ACHN (cell line): ENCODE results near the gene BCAS3.

Experiments
- DNase-seq: peaks from one replicate; pipeline ENCODE4 v3.0.0-alpha.2; 2015
- in situ Hi-C: cut with HindIII; loops from 2 replicates; pipeline ENCODE4 v1.10.0; 2017; ENCODE audit warnings: low sequenced_read_pairs, low pct_ligation_motif_present, low pct_unique_long_range_greater_than_20kb

The BCAS3 gene

DNA sequence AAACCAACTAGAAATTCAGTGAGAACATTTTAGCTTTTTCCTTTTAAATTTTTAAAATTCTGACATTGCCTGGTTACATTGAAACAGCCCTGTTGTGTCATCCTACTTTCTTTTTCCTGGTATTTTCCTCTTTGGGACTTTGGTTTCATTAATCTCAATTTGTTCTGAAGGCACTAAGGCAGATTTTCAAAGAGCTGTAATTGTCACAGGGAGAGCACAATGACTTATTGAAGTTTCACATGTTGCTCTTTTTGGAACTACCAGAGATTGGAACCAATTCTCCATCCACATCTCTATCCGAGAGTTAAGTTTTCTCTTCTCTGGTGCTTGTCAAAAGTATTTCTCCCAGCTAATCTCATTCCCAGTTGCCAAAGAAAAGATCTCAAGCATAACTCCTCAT is 577.3 kb downstream of the BCAS3 start:
- in situ Hi-C loops = no loop called here
- DNase-seq = no peak

DNA sequence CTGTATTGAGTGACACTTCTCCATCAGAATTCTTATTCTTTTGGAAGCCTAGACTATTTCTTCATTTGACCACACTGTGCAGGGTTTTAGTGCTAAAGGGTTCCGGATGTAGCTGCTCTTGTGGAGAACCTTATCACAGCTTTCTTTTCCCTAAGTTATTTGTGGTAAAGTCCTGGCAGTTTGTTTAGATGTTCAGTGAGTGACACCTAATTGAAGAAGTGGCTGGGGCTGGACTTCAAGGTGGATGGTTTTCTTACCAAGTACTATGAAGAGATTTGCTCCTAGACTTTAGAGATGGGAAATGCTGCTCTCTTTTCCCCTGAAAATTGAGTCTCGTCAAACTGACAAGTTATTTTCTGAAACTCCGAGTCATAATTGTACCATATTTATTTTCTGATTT is 578.0 kb downstream of the BCAS3 start:
- DNase-seq = no peak
- in situ Hi-C loops = no loop called here

- in situ Hi-C loops = no loop called here
- DNase-seq = no peak
Observed at GRCh38 chr17:61259360-61259759, 581.7 kb downstream of the BCAS3 start.

DNA sequence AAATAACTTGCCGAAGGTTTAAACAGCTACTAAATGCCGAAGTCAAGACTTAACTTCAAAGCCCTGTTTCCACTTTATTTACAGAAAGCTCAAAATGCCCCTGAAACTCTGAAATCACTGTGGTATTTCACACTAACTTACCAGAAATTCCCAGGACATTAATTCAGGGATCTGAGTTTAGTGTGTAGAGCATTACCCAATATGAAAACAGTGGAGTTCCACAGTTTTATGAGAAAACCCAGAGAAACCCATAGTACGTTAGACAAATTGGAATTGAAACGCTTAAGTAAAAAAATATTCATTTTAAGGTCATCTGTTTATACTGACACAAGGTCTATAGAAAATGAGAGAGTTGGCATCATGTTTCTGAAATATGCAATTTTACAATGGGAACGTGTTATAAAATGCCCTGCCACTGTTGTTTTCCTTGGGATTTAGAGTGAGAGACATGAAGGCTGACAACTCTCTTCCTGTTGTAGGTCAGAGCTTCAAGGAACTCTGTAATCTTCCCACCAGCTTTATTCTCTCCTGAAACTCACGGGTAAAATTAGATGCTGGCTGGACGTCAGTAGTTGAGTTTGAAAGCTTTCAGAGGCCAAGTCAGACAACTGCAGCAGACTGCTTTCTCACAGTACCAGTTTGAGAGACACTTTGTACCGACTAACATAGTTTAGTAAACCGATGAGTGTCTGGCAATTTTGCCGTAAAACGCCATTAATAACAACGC is 582.6 kb downstream of the BCAS3 start:
- in situ Hi-C loops = no loop called here

DNA sequence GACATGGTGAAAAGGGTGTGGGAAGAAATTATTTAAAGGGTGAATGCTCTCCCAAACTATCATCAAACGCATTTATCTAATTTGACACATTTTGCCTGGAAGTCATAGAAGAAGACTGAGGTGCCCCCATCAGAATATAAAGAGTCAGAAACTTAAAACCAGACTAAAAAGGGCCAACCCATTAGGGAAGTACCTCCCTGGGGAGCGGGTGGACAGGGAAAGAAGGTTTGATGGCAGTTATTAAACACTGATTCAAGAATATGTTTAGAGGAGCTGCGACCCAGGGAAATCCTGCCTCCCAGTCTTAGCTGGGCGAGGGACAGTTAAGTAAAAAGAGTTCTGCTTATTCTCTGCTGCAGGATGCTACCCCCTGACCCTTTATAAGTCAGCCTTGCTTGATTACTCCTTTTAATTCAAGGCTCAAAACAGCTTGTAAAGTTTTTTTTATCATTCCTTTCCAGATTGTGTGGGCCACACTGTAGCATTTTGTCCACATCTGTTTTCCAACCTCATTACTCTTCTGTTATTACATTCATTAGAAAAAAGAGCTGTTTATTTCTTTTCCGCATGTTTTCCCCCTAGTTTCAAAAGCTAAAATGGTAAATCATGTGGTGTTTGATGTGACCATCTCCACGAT is 583.5 kb downstream of the BCAS3 start:
- in situ Hi-C loops = no loop called here
- DNase-seq = no peak

More for the DNA sequence above, 582.6 kb downstream of the BCAS3 start:
- no peak for DNase-seq

DNA sequence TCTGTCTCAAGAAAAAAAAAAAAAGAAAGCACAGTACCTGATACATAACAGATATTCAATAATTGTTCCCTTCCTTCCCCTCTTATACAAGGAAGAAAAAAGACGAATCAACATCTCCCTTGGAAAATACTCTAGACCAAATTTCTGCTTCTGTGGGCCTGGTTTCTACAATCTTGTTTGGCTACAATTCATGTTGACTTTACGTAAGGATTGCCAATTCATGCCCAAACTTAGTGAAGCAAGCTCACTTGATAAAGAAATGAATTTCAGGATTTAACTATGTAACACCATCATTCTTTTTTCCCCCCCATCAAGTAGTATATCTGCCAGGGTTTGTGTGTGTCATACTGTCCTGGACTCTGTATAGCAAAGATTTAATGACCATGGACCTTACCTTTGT is 587.7 kb downstream of the BCAS3 start:
- in situ Hi-C loops = no loop called here
- DNase-seq = no peak

- DNase-seq = no peak
- in situ Hi-C loops = no loop called here
Observed at GRCh38 chr17:61267847-61268246, 590.2 kb downstream of the BCAS3 start.

DNA sequence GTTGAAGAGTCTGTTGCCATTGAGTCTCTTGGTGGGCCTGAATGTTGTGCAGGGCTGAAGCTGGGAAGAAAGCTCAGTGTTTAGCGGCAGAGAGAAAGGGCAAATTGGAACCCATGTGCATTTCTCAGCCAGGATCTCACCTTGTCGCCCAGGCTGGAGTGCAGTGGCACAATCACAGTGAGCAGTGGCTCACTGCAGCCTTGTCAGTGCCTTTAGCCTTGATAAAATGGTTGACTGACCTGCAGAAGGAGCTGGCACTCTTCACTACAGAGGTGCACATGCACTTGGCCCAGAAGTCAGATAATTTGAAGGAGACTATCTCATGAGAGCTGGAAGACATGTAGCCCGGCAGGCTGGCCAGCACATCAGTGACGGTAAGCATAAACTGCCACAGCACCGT is 597.7 kb downstream of the BCAS3 start:
- no peak for DNase-seq
- in situ Hi-C loops = no loop called here

- in situ Hi-C loops = no loop called here
- no peak for DNase-seq
Observed at GRCh38 chr17:61276806-61277205, 599.2 kb downstream of the BCAS3 start.

DNA sequence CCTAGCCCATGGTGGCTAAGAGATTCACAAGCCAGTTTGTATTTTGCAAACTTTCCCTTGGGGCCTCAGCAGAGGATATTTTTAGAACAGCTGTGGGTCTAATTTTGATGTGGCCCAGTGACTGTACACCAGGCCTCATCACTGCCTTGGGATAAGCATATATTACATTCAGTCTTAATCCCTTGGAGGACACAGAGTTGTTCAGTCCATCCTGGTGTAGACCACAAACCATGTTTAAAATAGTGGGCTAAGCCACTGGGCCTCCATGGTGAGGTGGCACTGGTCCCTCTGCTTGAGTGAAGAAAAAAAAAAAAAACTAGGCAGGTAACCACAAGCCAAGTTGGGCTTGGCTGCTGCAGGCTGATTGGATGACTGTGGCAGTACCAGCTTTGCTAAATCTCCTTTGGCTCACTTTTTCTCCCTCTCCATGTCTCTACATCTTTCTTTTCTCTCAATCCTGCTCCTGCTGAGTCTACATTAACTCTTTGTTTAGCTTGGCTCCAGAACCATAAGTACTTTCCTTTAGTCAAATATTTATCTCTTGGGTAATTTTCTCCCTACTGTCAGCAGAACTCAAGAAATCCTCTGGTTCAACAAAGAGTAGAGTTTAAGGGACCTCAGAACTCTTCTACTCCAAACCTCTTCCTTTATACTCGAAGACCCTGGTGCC is 602.0 kb downstream of the BCAS3 start:
- in situ Hi-C loops = no loop called here
- DNase-seq = no peak

- in situ Hi-C loops = no loop called here
- DNase-seq = no peak
Observed at GRCh38 chr17:61280338-61280737, 602.7 kb downstream of the BCAS3 start.

DNA sequence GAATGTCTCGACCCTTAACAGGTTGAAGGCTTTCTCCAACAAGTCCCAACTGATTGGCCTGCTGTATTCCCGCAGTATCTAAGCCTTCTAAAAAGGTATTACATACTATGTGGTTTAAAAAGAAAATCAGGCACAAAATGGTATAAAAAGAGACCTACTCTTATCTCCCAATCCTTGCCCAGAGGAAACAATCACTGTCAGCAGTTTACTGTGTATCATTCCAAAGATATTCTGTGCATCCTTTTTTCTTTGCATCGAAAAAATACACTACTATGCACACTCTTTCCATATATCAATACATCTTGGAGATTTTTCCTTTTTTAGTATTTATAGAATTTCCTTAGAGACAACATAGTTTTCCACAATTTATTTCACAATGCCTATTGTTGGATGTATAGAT is 603.2 kb downstream of the BCAS3 start:
- in situ Hi-C loops = no loop called here
- DNase-seq = no peak

GRCh38 chr17:61282377-61282776 is 604.7 kb downstream of the BCAS3 start:
- no peak for DNase-seq
- in situ Hi-C loops = no loop called here

GRCh38 chr17:61283043-61283442 is 605.4 kb downstream of the BCAS3 start:
- in situ Hi-C loops = no loop called here
- no peak for DNase-seq

DNA sequence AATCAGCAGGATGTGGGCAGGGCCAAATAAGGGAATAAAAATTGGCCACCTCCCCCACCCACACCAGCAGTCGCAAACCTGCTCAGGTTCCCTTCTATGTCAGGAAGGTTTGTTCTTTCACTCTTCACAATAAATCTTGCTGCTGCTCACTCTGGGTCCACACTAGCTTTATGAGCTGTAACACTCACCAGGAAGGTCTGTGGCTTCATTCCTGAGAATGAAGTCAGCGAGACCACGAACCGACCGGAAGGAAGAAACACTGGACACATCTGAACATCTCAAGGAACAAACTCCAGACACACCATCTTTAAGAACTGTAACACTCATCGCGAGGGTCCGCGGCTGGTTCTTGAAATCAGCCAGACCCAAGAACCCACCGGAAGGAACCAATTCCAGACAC is 606.5 kb downstream of the BCAS3 start:
- DNase-seq = peak; percentile 28
- in situ Hi-C loops = no loop called here

GRCh38 chr17:61284746-61285145 is 607.1 kb downstream of the BCAS3 start:
- in situ Hi-C loops = no loop called here
- no peak for DNase-seq

DNA sequence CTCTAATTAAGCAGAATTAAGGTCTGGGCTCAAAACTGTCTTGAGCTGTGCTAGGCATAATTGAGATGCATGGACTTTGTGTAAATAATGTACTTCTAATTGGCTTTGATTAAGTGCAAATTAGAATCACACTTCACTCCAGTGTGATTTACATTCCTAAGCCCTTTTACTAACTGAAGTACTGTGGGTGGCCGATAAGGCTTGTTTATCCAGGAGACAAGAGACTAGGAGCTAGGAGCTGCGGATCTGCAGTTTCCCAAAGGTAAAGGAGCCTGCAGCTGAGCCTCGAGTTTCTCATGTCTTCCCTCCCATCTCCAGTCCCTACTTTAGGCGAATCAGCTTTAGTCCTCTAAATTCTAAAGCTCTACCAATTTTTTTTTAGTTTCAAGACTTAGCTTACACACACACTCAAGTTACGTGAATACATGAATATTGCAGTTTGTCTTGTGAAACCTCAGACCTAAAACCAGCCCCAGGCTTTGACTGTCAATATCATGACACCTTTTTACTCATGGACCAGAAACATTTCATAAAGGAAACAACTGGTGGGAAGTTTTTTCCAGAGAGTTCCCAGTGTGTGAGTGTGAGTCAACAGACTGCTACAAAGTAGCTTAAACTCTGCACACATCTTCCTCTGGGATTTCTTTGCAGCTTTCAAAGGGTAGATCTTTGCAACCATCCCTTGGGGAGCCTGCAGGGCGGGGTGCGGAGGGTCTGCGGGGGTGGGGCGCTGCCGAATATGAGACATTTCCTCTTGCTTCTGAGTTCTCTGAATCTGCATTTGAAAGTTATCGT is 608.1 kb downstream of the BCAS3 start:
- DNase-seq = no peak
- in situ Hi-C loops = no loop called here

DNA sequence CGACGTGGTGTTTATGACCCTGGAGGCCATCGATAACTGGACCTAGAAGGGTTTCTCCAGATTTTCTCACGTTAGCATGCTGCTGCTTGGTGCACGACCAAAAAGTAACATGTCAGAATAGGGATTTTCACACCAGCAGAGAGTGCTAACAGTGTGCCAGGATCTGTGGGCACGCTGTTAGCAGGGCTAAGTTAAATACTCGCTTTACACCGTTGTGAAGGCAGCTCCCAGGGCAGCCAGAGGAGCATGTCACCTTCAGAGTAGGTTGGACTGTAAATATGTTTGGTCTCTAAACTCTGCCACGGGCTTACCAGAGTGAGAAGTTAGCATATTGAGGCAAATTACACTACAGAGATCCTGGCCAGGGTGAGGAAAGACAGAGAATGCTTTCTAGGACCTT is 608.8 kb downstream of the BCAS3 start:
- in situ Hi-C loops = no loop called here
- DNase-seq = no peak
